Spleen (tissue), 11 donors: ENCODE results near the gene KIF3B. TPM values are rescaled to one million over a fixed set of nuclear protein-coding genes. Genes with fewer than 3 reads are reported as not detected.

ENCODE experiments used
- DNase-seq: peaks from one replicate; pipeline ENCODE4 v3.0.0-alpha.2; 2020
- H3K27ac ChIP-seq, 8 donors: fragments of 200-600 bp; sonication (generic) in 7 of 8; 1 replicate in 4 of 8; 2 replicates in 4 of 8; pipeline versions ENCODE4 v1.5.0 to v1.8.0; 2016 to 2021; ENCODE audit warnings: inconsistent platforms in 4 of 8, mild to moderate bottlenecking in 4 of 8, moderate library complexity in 1 of 8
- H3K27me3 ChIP-seq, 7 donors: fragments of 200-600 bp; sonication (generic) in 6 of 7; replicated peaks in 1 of 7; 1 replicate in 4 of 7; 2 replicates in 3 of 7; pipeline versions ENCODE4 v1.5.0 to v1.8.0; 2016 to 2021; ENCODE audit warnings: inconsistent platforms in 3 of 7, mild to moderate bottlenecking in 1 of 7
- H3K36me3 ChIP-seq, 6 donors: fragments of 200-600 bp; sonication (generic) in 5 of 6; 1 replicate in 4 of 6; 2 replicates in 2 of 6; pipeline versions ENCODE4 v1.5.0 to v1.8.0; 2016 to 2021; ENCODE audit warnings: inconsistent platforms in 2 of 6
- H3K4me1 ChIP-seq, 6 donors: fragments of 200-600 bp; sonication (generic) in 5 of 6; 1 replicate in 3 of 6; 2 replicates in 3 of 6; pipeline versions ENCODE4 v1.5.0 to v1.8.0; 2016 to 2021; ENCODE audit warnings: inconsistent platforms in 3 of 6
- H3K4me3 ChIP-seq, 8 donors: fragments of 200-600 bp; sonication (generic) in 7 of 8; 1 replicate in 4 of 8; 2 replicates in 4 of 8; pipeline versions ENCODE4 v1.5.0 to v1.8.0; 2016 to 2021; ENCODE audit warnings: inconsistent platforms in 4 of 8, mild to moderate bottlenecking in 4 of 8, moderate library complexity in 2 of 8
- H3K9me3 ChIP-seq, 8 donors: fragments of 200-600 bp; sonication (generic) in 7 of 8; 1 replicate in 4 of 8; 2 replicates in 4 of 8; pipeline versions ENCODE4 v1.5.0 to v1.8.0; 2016 to 2021; ENCODE audit warnings: inconsistent platforms in 4 of 8
- CTCF ChIP-seq, 11 experiments: fragments of 200-600 bp in 7 of 11; fragments of 450-650 bp in 4 of 11; sonication (generic) in 4 of 11; IDR thresholded peaks in 8 of 11; conservative IDR thresholded peaks in 3 of 11; 1 replicate in 7 of 11; 2 replicates in 4 of 11; pipeline versions ENCODE4 v1.4.0 to v1.8.0; 2016 to 2021; ENCODE audit warnings: antibody characterized with exemption in 11 of 11, inconsistent platforms in 4 of 11, mild to moderate bottlenecking in 1 of 11
- POLR2A ChIP-seq, 3 donors: fragments of 450-650 bp; IDR thresholded peaks; one replicate each; pipeline ENCODE4 v1.5.1; 2017; ENCODE audit warnings: antibody characterized with exemption in 3 of 3, mild to moderate bottlenecking in 1 of 3
- POLR2AphosphoS5 ChIP-seq, 3 donors: sonication (generic); formaldehyde crosslinking; IDR thresholded peaks; one replicate each; pipeline ENCODE4 v1.5.1; 2017; ENCODE audit warnings: antibody characterized with exemption in 3 of 3
- WGBS, 5 donors: extraction: QIAGEN DNeasy Blood & Tissue Kit in 3 of 5; methylation state at CpG; one replicate each; pipeline versions ENCODE4 v1.1.5 to v1.1.7; 2013 to 2018; 5-methylcytosine and 5-hydroxymethylcytosine counted together
- intact Hi-C: fragments of 100-400 bp; cut with DNase I; formaldehyde crosslinking; loops from one replicate; pipeline ENCODE4 v1.15.0; 2023; ENCODE audit warnings: low total_unique reads
- polyA plus RNA-seq, 3 donors: library from polyadenylated mRNA; stranded (reverse); fragments of 200-250 nt; gene quantifications; one replicate each; pipeline ENCODE4 v1.2.1, GENCODE V29; 2013
- total RNA-seq, 7 donors: library from RNA; depleted of rRNA in 3 of 7; stranded (reverse); fragments of >200 nt in 3 of 7; fragmentation: NEBNext Ultra II Directional in 4 of 7; extraction: Animal tissue kit (Norgen Biotek cat#: 25700) in 4 of 7; gene quantifications; one replicate each; pipeline versions ENCODE4 v1.1.0 to v1.2.1, GENCODE V29; 2016 to 2021
- donor health status: healthy with polysubstance abuse.
- donor health status: DM: no; HTN: no; CAD: no; lungs with moderate emphysema.
- donor health status: DM: no; HTN: no; CAD: no.
- donor health status: Bipolar disorder and iron deficiency.
- donor health status: healthy.
- donor health status: DM: no; HTN: no; CAD: no.
- donor health status: DM: yes; HTN: yes; CAD: no.

KIF3B gene
- total and polyA plus RNA-seq, 10 donors = 3.8 to 25.9 (median 20.0) TPM

- Histone ChIP-seq H3K4me3 (no peak overlapping the region), H3K27ac (peak overlapping the region in 5 of 8 donors; percentile 7 to 48 (median 29)), H3K36me3 (peaks cover 0 to 41% (median 10%) of the 10 kb centered on the region in 6 donors), H3K4me1 (peaks cover 39 to 92% (median 79%) of the 10 kb centered on the region in 6 donors), H3K9me3 (no peaks in the 10 kb centered on the region), H3K27me3 (no peaks in the 10 kb centered on the region)
- no peak for DNase-seq
- 72 to 85% (median 81%) methylated on average over 2 of the region's 2 CpGs for WGBS, 5 donors
- TF ChIP-seq POLR2A (IDR thresholded peaks at IDR 0.05) = no peak
- TF ChIP-seq POLR2AphosphoS5 (IDR thresholded peaks at IDR 0.05) = no peak
- TF ChIP-seq CTCF (IDR thresholded peaks at IDR 0.05 in 8 of 11, conservative IDR thresholded peaks at IDR 0.05 in 3 of 11) = no peak
- intact Hi-C loops = no loop called here
Measured at GRCh38 chr20:32366380-32366779, 88.9 kb downstream of the KIF3B start.

- intact Hi-C loops = no loop called here
- no peak for TF ChIP-seq POLR2A (IDR thresholded peaks at IDR 0.05)
- TF ChIP-seq POLR2AphosphoS5 (IDR thresholded peaks at IDR 0.05) = no peak
- no peak for TF ChIP-seq CTCF (IDR thresholded peaks at IDR 0.05 in 8 of 11, conservative IDR thresholded peaks at IDR 0.05 in 3 of 11)
- H3K27ac ChIP-seq = peak overlapping the region in 4 of 8 donors; percentile 10 to 48 (median 20)
- H3K9me3 ChIP-seq = no peaks in the 10 kb centered on the region
- H3K4me3 ChIP-seq = no peak overlapping the region
- H3K27me3 ChIP-seq = no peaks in the 10 kb centered on the region
- H3K4me1 ChIP-seq = peaks cover 30 to 73% (median 60%) of the 10 kb centered on the region in 6 donors
- peaks cover 0 to 61% (median 22%) of the 10 kb centered on the region in 6 donors for H3K36me3 ChIP-seq
- DNase-seq = no peak
Measured at GRCh38 chr20:32368323-32368722, 90.9 kb downstream of the KIF3B start.

GRCh38 chr20:32368925-32369324 is 91.5 kb downstream of the KIF3B start:
- intact Hi-C loops = no loop called here

GRCh38 chr20:32370897-32371296 is 93.4 kb downstream of the KIF3B start:
- Histone ChIP-seq H3K36me3 (peaks cover 0 to 86% (median 36%) of the 10 kb centered on the region in 6 donors), H3K27me3 (no peaks in the 10 kb centered on the region), H3K4me1 (peaks cover 22 to 47% (median 35%) of the 10 kb centered on the region in 6 donors), H3K4me3 (no peak overlapping the region), H3K9me3 (no peaks in the 10 kb centered on the region), H3K27ac (no peak overlapping the region)
- no peak for DNase-seq
- intact Hi-C loops = no loop called here
- 84 to 100% (median 93%) methylated on average over 2 of the region's 2 CpGs for WGBS, 5 donors
- no peak for TF ChIP-seq POLR2AphosphoS5 (IDR thresholded peaks at IDR 0.05)
- TF ChIP-seq POLR2A (IDR thresholded peaks at IDR 0.05) = no peak
- no peak for TF ChIP-seq CTCF (IDR thresholded peaks at IDR 0.05 in 8 of 11, conservative IDR thresholded peaks at IDR 0.05 in 3 of 11)

More at GRCh38 chr20:32368925-32369324, 91.5 kb downstream of the KIF3B start:
- TF ChIP-seq POLR2AphosphoS5 (IDR thresholded peaks at IDR 0.05) (no peak), CTCF (IDR thresholded peaks at IDR 0.05 in 8 of 11, conservative IDR thresholded peaks at IDR 0.05 in 3 of 11) (no peak), POLR2A (IDR thresholded peaks at IDR 0.05) (no peak)
- no peaks in the 10 kb centered on the region for H3K27me3 ChIP-seq
- no peak overlapping the region for H3K4me3 ChIP-seq
- H3K9me3 ChIP-seq = no peaks in the 10 kb centered on the region
- H3K27ac ChIP-seq = peak overlapping the region in 2 of 8 donors; percentile 28 to 33
- H3K4me1 ChIP-seq = peaks cover 24 to 67% (median 54%) of the 10 kb centered on the region in 6 donors
- WGBS, 5 donors = 50 to 61% (median 57%) methylated on average over 6 of the region's 6 CpGs
- peaks cover 0 to 67% (median 24%) of the 10 kb centered on the region in 6 donors for H3K36me3 ChIP-seq
- no peak for DNase-seq
